Measurements from ENCODE around the gene REV1.
"Not testable (repeated sequence)": the region's sequence is repeated elsewhere in the genome, so short reads cannot be mapped to it uniquely, and the experiment has no call there.

REV1 gene

GRCh38 chr2:99488539-99489062 lies 1.2 kb downstream of the REV1 start:
- DNase-seq (ENCODE audit: extremely low read depth in 1 of 2, low read depth in 1 of 2) = no peak

GRCh38 chr2:99487906-99488305 lies 1.9 kb downstream of the REV1 start:
- DNase-seq (ENCODE audit: extremely low read depth in 1 of 2, low read depth in 1 of 2) = no peak

- DNase-seq (ENCODE audit: extremely low read depth in 1 of 2, low read depth in 1 of 2) = no peak
Observed at GRCh38 chr2:99485824-99486223, 4.0 kb downstream of the REV1 start.

GRCh38 chr2:99485411-99485810 lies 4.4 kb downstream of the REV1 start:
- DNase-seq (ENCODE audit: extremely low read depth in 1 of 2, low read depth in 1 of 2) = no peak

- DNase-seq (ENCODE audit: extremely low read depth in 1 of 2, low read depth in 1 of 2) = no peak
Observed at GRCh38 chr2:99484205-99484604, 5.6 kb downstream of the REV1 start.

- no peak for DNase-seq (ENCODE audit: extremely low read depth in 1 of 2, low read depth in 1 of 2)
Observed at GRCh38 chr2:99481941-99482340, 7.9 kb downstream of the REV1 start.

- DNase-seq (ENCODE audit: extremely low read depth in 1 of 2, low read depth in 1 of 2) = no peak
Observed at GRCh38 chr2:99481527-99481926, 8.3 kb downstream of the REV1 start.

- DNase-seq (ENCODE audit: extremely low read depth in 1 of 2, low read depth in 1 of 2) = no peak
Observed at GRCh38 chr2:99480390-99480789, 9.4 kb downstream of the REV1 start.

GRCh38 chr2:99478632-99479031 lies 11.2 kb downstream of the REV1 start:
- no peak for DNase-seq (ENCODE audit: extremely low read depth in 1 of 2, low read depth in 1 of 2)

GRCh38 chr2:99477054-99477453 lies 12.8 kb downstream of the REV1 start:
- DNase-seq (ENCODE audit: extremely low read depth in 1 of 2, low read depth in 1 of 2) = no peak

- DNase-seq (ENCODE audit: extremely low read depth in 1 of 2, low read depth in 1 of 2) = no peak
Observed at GRCh38 chr2:99476629-99477028, 13.2 kb downstream of the REV1 start.

- DNase-seq (ENCODE audit: extremely low read depth in 1 of 2, low read depth in 1 of 2) = not testable (repeated sequence)
Observed at GRCh38 chr2:99475095-99475494, 14.7 kb downstream of the REV1 start.

GRCh38 chr2:99473518-99474083 lies 16.2 kb downstream of the REV1 start:
- DNase-seq (ENCODE audit: extremely low read depth in 1 of 2, low read depth in 1 of 2) = no peak

GRCh38 chr2:99472600-99472960 lies 17.2 kb downstream of the REV1 start:
- no peak for DNase-seq (ENCODE audit: extremely low read depth in 1 of 2, low read depth in 1 of 2)

- DNase-seq (ENCODE audit: extremely low read depth in 1 of 2, low read depth in 1 of 2) = no peak
Observed at GRCh38 chr2:99471654-99472599, 17.9 kb downstream of the REV1 start.

GRCh38 chr2:99470957-99471356 lies 18.9 kb downstream of the REV1 start:
- DNase-seq (ENCODE audit: extremely low read depth in 1 of 2, low read depth in 1 of 2) = no peak

GRCh38 chr2:99470459-99470858 lies 19.4 kb downstream of the REV1 start:
- not testable (repeated sequence) for DNase-seq (ENCODE audit: extremely low read depth in 1 of 2, low read depth in 1 of 2)

GRCh38 chr2:99469394-99469793 lies 20.4 kb downstream of the REV1 start:
- DNase-seq (ENCODE audit: extremely low read depth in 1 of 2, low read depth in 1 of 2) = no peak

GRCh38 chr2:99468155-99468554 lies 21.7 kb downstream of the REV1 start:
- DNase-seq (ENCODE audit: extremely low read depth in 1 of 2, low read depth in 1 of 2) = no peak

- DNase-seq (ENCODE audit: extremely low read depth in 1 of 2, low read depth in 1 of 2) = no peak
Observed at GRCh38 chr2:99467390-99467789, 22.4 kb downstream of the REV1 start.

GRCh38 chr2:99461828-99462483 lies 27.9 kb downstream of the REV1 start:
- no peak for DNase-seq (ENCODE audit: extremely low read depth in 1 of 2, low read depth in 1 of 2)

- no peak for DNase-seq (ENCODE audit: extremely low read depth in 1 of 2, low read depth in 1 of 2)
Observed at GRCh38 chr2:99458529-99458928, 31.3 kb downstream of the REV1 start.
